DND-41 (cell line): ENCODE data around the gene ZMIZ1.

Experiments
- ATAC-seq: fragments of 200-7000 bp; cut with Tn5 transposase; 3 replicates; pipeline ENCODE4 v1.9.1; 2021; ENCODE audit warnings: low read depth; ENCODE audit not compliant: insufficient read depth
- DNase-seq: peaks from one replicate; pipeline ENCODE4 v3.0.0-alpha.2; 2020
- H2AFZ ChIP-seq: 2 replicates; pipeline ENCODE4 v1.6.0; 2012; ENCODE audit warnings: low read depth, low read length
- H3K27ac ChIP-seq: 2 replicates; pipeline ENCODE4 v1.5.1; 2012; ENCODE audit warnings: low read length, inconsistent platforms
- H3K27me3 ChIP-seq: fragments of 200-600 bp; sonication (generic); 2 replicates; pipeline ENCODE4 v1.6.0; 2012; ENCODE audit warnings: low read length, mild to moderate bottlenecking, inconsistent platforms; ENCODE audit not compliant: insufficient read depth, poor library complexity
- H3K36me3 ChIP-seq: 2 replicates; pipeline ENCODE4 v1.5.1; 2012; ENCODE audit warnings: low read length, inconsistent platforms; ENCODE audit not compliant: insufficient read depth
- H3K4me1 ChIP-seq: 2 replicates; pipeline ENCODE4 v1.5.1; 2012; ENCODE audit warnings: mild to moderate bottlenecking, low read length; ENCODE audit not compliant: insufficient read depth
- H3K4me2 ChIP-seq: 2 replicates; pipeline ENCODE4 v1.6.0; 2012; ENCODE audit warnings: mild to moderate bottlenecking, moderate library complexity, low read length, inconsistent platforms; ENCODE audit not compliant: insufficient read depth
- H3K4me3 ChIP-seq, 2 experiments: fragments of 200-600 bp in 1 of 2; shearing (Covaris generic) in 1 of 2; 2 replicates each; pipeline ENCODE4 v1.5.1; 2012 to 2016; ENCODE audit warnings: inconsistent platforms in 2 of 2, low read length in 2 of 2, mild to moderate bottlenecking in 2 of 2, low read depth in 1 of 2, moderate library complexity in 1 of 2
- H3K79me2 ChIP-seq: 2 replicates; pipeline ENCODE4 v1.6.0; 2012; ENCODE audit warnings: low read length, inconsistent platforms; ENCODE audit not compliant: insufficient read depth
- H3K9ac ChIP-seq: 2 replicates; pipeline ENCODE4 v1.6.0; 2012; ENCODE audit warnings: low read depth, mild to moderate bottlenecking, inconsistent platforms, low read length, moderate library complexity
- H3K9me3 ChIP-seq: 2 replicates; pipeline ENCODE4 v1.5.1; 2012; ENCODE audit warnings: low read length, moderate library complexity, mild to moderate bottlenecking, inconsistent platforms; ENCODE audit not compliant: insufficient read depth, severe bottlenecking
- H4K20me1 ChIP-seq: 2 replicates; pipeline ENCODE4 v1.6.0; 2012; ENCODE audit warnings: low read length; ENCODE audit not compliant: insufficient read depth
- CTCF ChIP-seq: IDR thresholded peaks from 2 replicates; pipeline ENCODE4 v1.5.1; 2012; ENCODE audit warnings: borderline replicate concordance, low read length, moderate library complexity, mild to moderate bottlenecking; ENCODE audit not compliant: poor library complexity, severe bottlenecking; ENCODE audit errors: extremely low read depth
- EZH2 ChIP-seq: IDR thresholded peaks from 3 replicates; pipeline ENCODE4 v1.6.1; 2012; ENCODE audit warnings: borderline replicate concordance, low read depth, mild to moderate bottlenecking, moderate library complexity, low read length, inconsistent platforms; ENCODE audit not compliant: severe bottlenecking

Gene ZMIZ1

GRCh38 chr10:79249186-79250121 lies 180.7 kb downstream of the ZMIZ1 start:
- Histone ChIP-seq H4K20me1 (peaks cover 83% of the 10 kb centered on the region), H3K79me2 (no peaks in the 10 kb centered on the region), H3K36me3 (no peaks in the 10 kb centered on the region), H3K4me1 (no peaks in the 10 kb centered on the region), H3K9ac (no peak overlapping the region), H3K9me3 (no peaks in the 10 kb centered on the region), H3K27ac (no peak overlapping the region), H3K27me3 (no peaks in the 10 kb centered on the region), H3K4me3 (no peak overlapping the region), H3K4me2 (no peak overlapping the region), H2AFZ (no peak overlapping the region)
- ATAC-seq (0 out of 3 replicates have a peak, but pooled peaks have one; percentile 18), DNase-seq (no peak)
- TF ChIP-seq CTCF: no peak
- no peak for TF ChIP-seq EZH2

GRCh38 chr10:79250259-79250658 lies 181.5 kb downstream of the ZMIZ1 start:
- H3K9me3 ChIP-seq: no peaks in the 10 kb centered on the region
- H3K4me2 ChIP-seq: no peak overlapping the region
- H3K27ac ChIP-seq: no peak overlapping the region
- H2AFZ ChIP-seq: no peak overlapping the region
- no peak for TF ChIP-seq CTCF
- TF ChIP-seq EZH2: no peak
- H4K20me1 ChIP-seq: peaks cover 83% of the 10 kb centered on the region
- ATAC-seq (no peak), DNase-seq (no peak)
- no peaks in the 10 kb centered on the region for H3K79me2 ChIP-seq
- H3K4me1 ChIP-seq: no peaks in the 10 kb centered on the region
- H3K4me3 ChIP-seq: no peak overlapping the region
- H3K27me3 ChIP-seq: no peaks in the 10 kb centered on the region
- no peak overlapping the region for H3K9ac ChIP-seq
- H3K36me3 ChIP-seq: no peaks in the 10 kb centered on the region

- Histone ChIP-seq H3K4me3 (no peak overlapping the region), H3K27me3 (no peaks in the 10 kb centered on the region), H4K20me1 (peaks cover 73% of the 10 kb centered on the region), H2AFZ (no peak overlapping the region), H3K9ac (no peak overlapping the region), H3K4me2 (no peak overlapping the region), H3K79me2 (no peaks in the 10 kb centered on the region), H3K36me3 (peaks cover 8% of the 10 kb centered on the region), H3K27ac (no peak overlapping the region), H3K9me3 (no peaks in the 10 kb centered on the region), H3K4me1 (no peaks in the 10 kb centered on the region)
- no peak for DNase-seq
- no peak for ATAC-seq
- no peak for TF ChIP-seq CTCF
- no peak for TF ChIP-seq EZH2
Measured at GRCh38 chr10:79252450-79252849, 183.7 kb downstream of the ZMIZ1 start.
